Spleen (tissue), 7 donors: ENCODE measurements around the gene MTG1.

ENCODE experiments used
- POLR2A ChIP-seq, 3 donors: fragments of 450-650 bp; IDR thresholded peaks; one replicate each; pipeline ENCODE4 v1.5.1; 2017; ENCODE audit warnings: antibody characterized with exemption in 3 of 3, mild to moderate bottlenecking in 1 of 3
- TF ChIP-seq, protein P1 (sequence below), 11 experiments: fragments of 200-600 bp in 7 of 11; fragments of 450-650 bp in 4 of 11; sonication (generic) in 4 of 11; IDR thresholded peaks in 8 of 11; conservative IDR thresholded peaks in 3 of 11; 1 replicate in 7 of 11; 2 replicates in 4 of 11; pipeline versions ENCODE4 v1.4.0 to v1.8.0; 2016 to 2021; ENCODE audit warnings: antibody characterized with exemption in 11 of 11, inconsistent platforms in 4 of 11, mild to moderate bottlenecking in 1 of 11
- donor health status: DM: no; HTN: no; CAD: no; lungs with moderate emphysema.
- donor health status: DM: no; HTN: no; CAD: no.
- donor health status: DM: no; HTN: no; CAD: no.

DNA sequence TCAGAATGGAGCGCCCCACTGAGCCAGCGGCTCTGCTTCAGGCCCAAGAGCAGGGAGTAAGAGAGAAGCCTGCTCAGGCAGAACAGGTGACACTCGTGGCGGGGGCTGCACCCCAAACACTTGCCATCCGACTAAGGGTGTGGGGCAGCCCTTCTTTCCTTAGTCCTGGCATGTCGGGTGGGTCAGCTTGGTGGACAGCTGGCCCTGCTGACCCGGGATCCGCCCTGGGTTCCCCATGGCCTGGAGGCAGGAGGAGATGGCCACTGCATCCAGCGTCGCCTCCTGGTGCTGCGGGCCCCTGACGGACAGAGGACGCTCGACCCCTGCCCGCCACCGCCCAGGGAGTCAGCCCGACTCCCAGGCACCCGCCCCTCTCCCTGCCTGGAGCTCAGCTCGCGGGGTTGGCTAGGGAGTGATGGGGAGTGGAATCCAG, 16.1 kb upstream of the MTG1 start:
- TF ChIP-seq, protein P1, sequence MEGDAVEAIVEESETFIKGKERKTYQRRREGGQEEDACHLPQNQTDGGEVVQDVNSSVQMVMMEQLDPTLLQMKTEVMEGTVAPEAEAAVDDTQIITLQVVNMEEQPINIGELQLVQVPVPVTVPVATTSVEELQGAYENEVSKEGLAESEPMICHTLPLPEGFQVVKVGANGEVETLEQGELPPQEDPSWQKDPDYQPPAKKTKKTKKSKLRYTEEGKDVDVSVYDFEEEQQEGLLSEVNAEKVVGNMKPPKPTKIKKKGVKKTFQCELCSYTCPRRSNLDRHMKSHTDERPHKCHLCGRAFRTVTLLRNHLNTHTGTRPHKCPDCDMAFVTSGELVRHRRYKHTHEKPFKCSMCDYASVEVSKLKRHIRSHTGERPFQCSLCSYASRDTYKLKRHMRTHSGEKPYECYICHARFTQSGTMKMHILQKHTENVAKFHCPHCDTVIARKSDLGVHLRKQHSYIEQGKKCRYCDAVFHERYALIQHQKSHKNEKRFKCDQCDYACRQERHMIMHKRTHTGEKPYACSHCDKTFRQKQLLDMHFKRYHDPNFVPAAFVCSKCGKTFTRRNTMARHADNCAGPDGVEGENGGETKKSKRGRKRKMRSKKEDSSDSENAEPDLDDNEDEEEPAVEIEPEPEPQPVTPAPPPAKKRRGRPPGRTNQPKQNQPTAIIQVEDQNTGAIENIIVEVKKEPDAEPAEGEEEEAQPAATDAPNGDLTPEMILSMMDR (IDR thresholded peaks at IDR 0.05 in 8 of 11, conservative IDR thresholded peaks at IDR 0.05 in 3 of 11): no peak
- no peak for TF ChIP-seq POLR2A (IDR thresholded peaks at IDR 0.05)
